Endometrial microvascular endothelial cells (primary cell): Measurements from ENCODE around the gene CLCN5. TPM values are rescaled to one million over a fixed set of nuclear protein-coding genes. Genes with fewer than 3 reads are reported as not detected.

Experiments used
- in situ Hi-C: cut with HindIII; loops from 2 replicates; pipeline ENCODE4 v1.10.0; 2017; ENCODE audit warnings: low sequenced_read_pairs, low pct_unique_long_range_greater_than_20kb; ENCODE audit errors: inconsistent ontology term
- total RNA-seq: library from RNA; depleted of rRNA; stranded (reverse); fragments of >200 nt; gene quantifications from one replicate; pipeline ENCODE4 v1.2.3, GENCODE V29; 2015; ENCODE audit errors: inconsistent ontology term

Gene CLCN5
- total RNA-seq, 1 donor from 2014 or later, result 12.2 TPM

- in situ Hi-C loops, result no loop called here
These were observed 185.1 kb downstream of the CLCN5 start for GRCh38 chrX:50107470-50107869.

DNA sequence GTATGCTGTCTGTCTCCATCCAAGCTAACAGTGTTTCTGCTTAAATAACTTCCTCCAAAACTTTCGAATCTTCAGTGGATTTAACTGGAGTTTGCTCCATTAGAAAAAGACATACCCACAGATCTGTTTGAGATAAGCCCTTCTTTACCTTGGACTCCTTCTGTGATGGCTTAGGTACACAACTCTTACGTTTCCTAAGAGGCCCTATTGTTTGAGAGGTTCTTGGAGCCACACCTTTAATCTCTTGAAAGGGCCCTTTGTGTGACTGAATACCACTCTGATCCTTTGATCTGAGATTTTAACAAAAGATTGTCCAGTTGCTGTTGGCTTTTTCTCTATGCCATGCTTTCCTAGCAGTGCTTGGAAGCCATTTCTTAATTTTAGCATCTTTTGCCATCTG is 185.9 kb downstream of the CLCN5 start:
- in situ Hi-C loops, result no loop called here

DNA sequence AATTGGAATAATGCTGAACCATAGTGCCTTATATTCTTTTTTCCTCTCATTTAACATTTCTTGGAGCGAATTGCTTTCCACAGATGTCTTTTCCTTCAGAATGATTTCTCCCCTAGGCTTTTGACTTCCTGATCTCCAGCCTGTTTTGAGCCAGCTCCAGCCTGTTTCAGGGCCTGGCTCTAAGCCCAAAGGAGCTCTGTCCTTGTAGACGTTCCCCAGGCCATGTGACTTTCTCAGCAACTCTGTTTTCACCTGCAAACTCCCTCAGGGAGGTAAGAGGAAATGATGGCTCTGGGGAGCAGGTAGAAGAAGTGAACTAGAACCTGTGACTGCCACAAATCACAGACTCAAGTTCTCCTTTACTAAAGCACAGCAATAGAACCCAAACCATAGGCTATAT is 189.3 kb downstream of the CLCN5 start:
- in situ Hi-C loops, result no loop called here

DNA sequence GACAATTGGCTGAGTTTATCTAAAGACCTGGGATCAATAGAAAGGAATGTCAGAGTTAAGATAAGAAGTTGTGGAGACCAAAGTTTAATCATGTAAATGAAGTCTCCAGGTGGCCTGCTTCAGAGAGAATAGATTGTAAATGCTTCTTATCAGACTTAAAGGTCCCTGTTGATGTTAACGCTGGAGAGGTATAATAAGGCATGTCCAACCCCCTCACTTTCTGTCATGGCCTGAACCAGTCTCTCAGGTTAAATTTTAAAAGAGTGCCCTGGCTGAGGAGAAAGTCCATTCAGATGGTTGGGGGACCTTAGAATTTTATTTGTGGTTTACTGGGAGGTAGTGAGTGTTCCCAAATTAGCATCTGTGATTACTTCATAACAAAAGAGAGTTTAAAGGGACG is 191.7 kb downstream of the CLCN5 start:
- in situ Hi-C loops, result no loop called here

GRCh38 chrX:50115973-50116372 is 193.6 kb downstream of the CLCN5 start:
- in situ Hi-C loops, result no loop called here

- in situ Hi-C loops, result no loop called here
These were observed 195.1 kb downstream of the CLCN5 start for GRCh38 chrX:50117476-50117875.

DNA sequence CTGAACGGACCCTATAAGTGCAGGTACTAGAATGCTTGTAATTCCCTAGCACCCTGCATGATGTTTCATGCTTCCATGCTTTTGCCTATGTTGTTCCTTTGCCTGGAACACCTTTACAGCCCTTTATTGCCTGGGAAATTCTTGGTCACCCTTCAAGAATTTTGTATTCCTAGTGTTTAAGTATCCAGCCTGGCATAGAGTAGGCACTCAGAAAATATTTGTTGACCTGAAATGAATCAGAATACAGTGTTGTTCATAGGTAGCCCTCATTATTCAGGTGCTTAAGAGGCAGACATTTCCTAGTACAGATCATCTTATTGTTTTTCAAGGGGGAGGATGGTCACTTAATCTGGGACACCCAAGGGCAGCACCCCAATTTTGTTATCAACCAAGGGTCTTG is 203.1 kb downstream of the CLCN5 start:
- in situ Hi-C loops, result no loop called here

- in situ Hi-C loops, result no loop called here
These were observed 225.6 kb downstream of the CLCN5 start for GRCh38 chrX:50147972-50148371.

Other genes starting within 250 kb of the CLCN5 start
- gene PAGE1, start 226.6 kb upstream of the CLCN5 start, total RNA-seq, result not detected
- not detected for gene PAGE4, start 93.3 kb upstream of the CLCN5 start, total RNA-seq
- 1.8 TPM for gene USP27X, start 43.1 kb upstream of the CLCN5 start, total RNA-seq